Thymus (tissue), 11 donors: ENCODE measurements around the gene ZNF785. TPM values are rescaled to one million over a fixed set of nuclear protein-coding genes. Genes with fewer than 3 reads are reported as not detected.
"Not testable (repeated sequence)": the region's sequence is repeated elsewhere in the genome, so short reads cannot be mapped to it uniquely, and the experiment has no call there.

Experiments used
- DNase-seq, 9 donors: peaks; one replicate each; pipeline ENCODE4 v3.0.0-alpha.2; 2013; ENCODE audit warnings: low spot score in 9 of 9, low read depth in 6 of 9, missing footprints in 1 of 9
- H3K27ac ChIP-seq, 2 donors: one replicate each; pipeline ENCODE4 v1.5.1; 2013; ENCODE audit warnings: control low read depth in 1 of 2, low read depth in 1 of 2, low read length in 1 of 2, mild to moderate bottlenecking in 1 of 2, moderate library complexity in 1 of 2
- H3K27me3 ChIP-seq, 2 donors: one replicate each; pipeline ENCODE4 v1.5.1; 2013; ENCODE audit warnings: low read length in 1 of 2; ENCODE audit not compliant: control insufficient read depth in 2 of 2, insufficient read depth in 1 of 2
- H3K36me3 ChIP-seq, 2 donors: one replicate each; pipeline ENCODE4 v1.5.1; 2013; ENCODE audit warnings: low read length in 1 of 2, mild to moderate bottlenecking in 1 of 2, moderate library complexity in 1 of 2; ENCODE audit not compliant: control insufficient read depth in 2 of 2, insufficient read depth in 2 of 2
- H3K4me1 ChIP-seq, 2 donors: one replicate each; pipeline ENCODE4 v1.5.1; 2013; ENCODE audit warnings: low read length in 2 of 2; ENCODE audit not compliant: control insufficient read depth in 2 of 2, insufficient read depth in 2 of 2
- H3K4me3 ChIP-seq, 2 donors: one replicate each; pipeline ENCODE4 v1.5.1; 2013; ENCODE audit warnings: low read length in 2 of 2, control low read depth in 1 of 2, mild to moderate bottlenecking in 1 of 2
- H3K9me3 ChIP-seq, 2 donors: one replicate each; pipeline ENCODE4 v1.5.1; 2013; ENCODE audit warnings: low read length in 1 of 2, mild to moderate bottlenecking in 1 of 2; ENCODE audit not compliant: control insufficient read depth in 2 of 2, insufficient read depth in 1 of 2
- WGBS: extraction: QIAGEN DNeasy Blood & Tissue Kit; methylation state at CpG from one replicate; pipeline ENCODE4 v1.1.7; 2013; 5-methylcytosine and 5-hydroxymethylcytosine counted together
- polyA plus RNA-seq: library from polyadenylated mRNA; stranded (reverse); fragments of 200-250 nt; gene quantifications from one replicate; pipeline ENCODE4 v1.2.3, GENCODE V29; 2013
- total RNA-seq: library from RNA; stranded (reverse); fragments of 120-200 nt; gene quantifications from one replicate; pipeline ENCODE4 v1.2.4, GENCODE V29; 2013
- donor health status: healthy.

ZNF785 gene
- total and polyA plus RNA-seq, 2 donors: 5.0 to 7.8 TPM

- H3K27ac ChIP-seq: no peak overlapping the region
- H3K27me3 ChIP-seq: no peaks in the 10 kb centered on the region
- WGBS: 97% methylated on average over 2 of the region's 2 CpGs
- no peak overlapping the region for H3K4me3 ChIP-seq
- peaks cover 32 to 41% of the 10 kb centered on the region in 2 donors for H3K36me3 ChIP-seq
- H3K9me3 ChIP-seq: peaks cover 0 to 4% of the 10 kb centered on the region in 2 donors
- peaks cover 8 to 44% of the 10 kb centered on the region in 2 donors for H3K4me1 ChIP-seq
- DNase-seq: no peak
Measured at GRCh38 chr16:30553393-30553899, 32.1 kb downstream of the ZNF785 start.

DNA sequence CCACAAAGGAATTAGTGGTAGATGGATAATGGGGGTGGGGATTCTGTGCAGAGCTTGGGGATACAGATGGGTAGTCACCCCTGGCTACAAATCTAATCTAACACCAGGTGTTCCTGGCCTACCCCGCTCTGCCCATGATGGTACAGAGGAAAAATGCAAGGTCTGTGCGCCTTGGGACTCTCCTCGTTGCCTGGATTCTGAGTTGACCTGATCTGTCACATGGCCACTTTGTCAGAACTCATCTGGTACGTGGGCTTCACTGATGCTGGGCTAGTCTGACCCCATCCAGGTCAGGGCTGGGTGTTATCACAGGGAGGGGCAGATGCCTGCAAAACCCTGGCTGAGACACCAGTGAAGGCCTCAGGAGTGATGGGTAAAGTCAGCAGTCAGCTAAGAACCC is 32.5 kb downstream of the ZNF785 start:
- H3K27ac ChIP-seq: no peak overlapping the region
- H3K9me3 ChIP-seq: peaks cover 0 to 4% of the 10 kb centered on the region in 2 donors
- no peaks in the 10 kb centered on the region for H3K27me3 ChIP-seq
- H3K4me1 ChIP-seq: peaks cover 8 to 43% of the 10 kb centered on the region in 2 donors
- H3K36me3 ChIP-seq: peaks cover 32 to 41% of the 10 kb centered on the region in 2 donors
- 98% methylated on average over 4 of the region's 4 CpGs for WGBS
- H3K4me3 ChIP-seq: no peak overlapping the region
- no peak for DNase-seq

DNA sequence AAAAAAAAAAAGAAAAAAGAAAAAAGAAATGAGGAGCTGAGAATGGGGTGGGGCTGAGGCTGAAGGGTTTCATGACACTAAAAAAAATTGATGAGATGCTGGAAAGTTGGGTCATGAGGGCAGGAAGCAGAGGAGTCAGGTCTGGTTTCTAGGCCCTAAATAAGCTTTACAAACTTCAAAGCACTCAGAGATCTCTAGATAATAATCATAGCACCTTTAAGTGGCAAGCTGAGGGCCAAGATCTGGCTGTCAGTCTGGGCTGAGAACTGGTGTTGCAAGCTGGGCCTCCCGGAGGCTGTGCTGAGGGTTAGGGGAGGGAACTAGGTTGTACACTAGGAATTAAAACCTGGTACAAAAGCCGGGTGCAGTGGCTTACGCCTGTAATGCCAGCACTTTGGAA is 33.7 kb downstream of the ZNF785 start:
- WGBS: 66% methylated on average over 3 of the region's 3 CpGs
- H3K36me3 ChIP-seq: peaks cover 32 to 41% of the 10 kb centered on the region in 2 donors
- peaks cover 4 to 34% of the 10 kb centered on the region in 2 donors for H3K4me1 ChIP-seq
- DNase-seq: peak in 4 of 9 donors; percentile 30 to 71 (median 46)
- peak overlapping the region in 1 of 2 donors; percentile 62 for H3K27ac ChIP-seq
- peaks cover 0 to 4% of the 10 kb centered on the region in 2 donors for H3K9me3 ChIP-seq
- H3K4me3 ChIP-seq: no peak overlapping the region
- no peaks in the 10 kb centered on the region for H3K27me3 ChIP-seq

GRCh38 chr16:30548416-30549253 is 36.9 kb downstream of the ZNF785 start:
- Histone ChIP-seq H3K27ac (no peak overlapping the region), H3K36me3 (peaks cover 10 to 12% of the 10 kb centered on the region in 2 donors), H3K4me1 (peaks cover 4 to 25% of the 10 kb centered on the region in 2 donors), H3K9me3 (peaks cover 0 to 4% of the 10 kb centered on the region in 2 donors), H3K4me3 (no peak overlapping the region), H3K27me3 (no peaks in the 10 kb centered on the region)
- WGBS: 95% methylated on average over 8 of the region's 8 CpGs
- DNase-seq: no peak

DNA sequence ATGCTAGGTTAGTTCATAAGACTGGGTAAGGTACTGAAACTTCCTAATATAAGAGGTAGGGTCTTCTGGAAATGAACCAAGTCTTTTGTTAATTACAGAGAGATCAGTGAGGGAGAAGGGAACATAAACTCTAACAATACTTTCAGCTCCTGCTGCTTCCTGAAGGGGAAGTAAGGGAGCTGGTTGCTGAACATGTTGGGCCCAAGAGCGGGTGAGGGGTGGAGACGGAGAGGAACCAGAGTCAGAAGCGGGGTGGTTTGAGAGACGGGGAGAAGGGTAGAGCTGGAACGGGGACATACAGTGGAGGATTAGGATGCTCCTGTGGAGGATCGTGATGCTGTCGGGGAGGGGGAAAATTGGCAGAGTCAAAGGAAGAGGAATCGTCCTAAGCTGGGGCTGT is 39.4 kb downstream of the ZNF785 start:
- 80% methylated on average over 8 of the region's 8 CpGs for WGBS
- Histone ChIP-seq H3K27me3 (no peaks in the 10 kb centered on the region), H3K9me3 (no peaks in the 10 kb centered on the region)

DNA sequence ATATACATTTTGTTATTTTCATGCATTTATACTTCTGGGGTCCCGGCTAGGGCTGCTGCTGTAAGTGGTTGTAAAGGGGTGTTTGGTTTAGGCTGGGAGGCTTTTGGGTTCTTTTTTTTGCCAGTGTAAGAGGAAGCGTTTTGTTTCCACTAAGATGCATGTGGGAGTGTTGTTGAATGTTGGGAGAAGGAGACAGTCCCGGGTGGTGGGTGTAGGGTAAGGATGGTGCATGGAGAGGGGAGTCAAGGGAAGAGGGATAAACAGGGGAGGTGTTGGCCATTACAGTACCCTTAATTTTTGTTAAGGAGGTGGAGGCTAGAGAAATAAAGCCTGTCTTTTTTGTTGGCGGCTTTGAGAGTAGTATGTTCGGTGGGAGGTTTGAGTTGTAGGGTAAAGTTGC is 42.4 kb downstream of the ZNF785 start:
- no peak for DNase-seq
- H3K9me3 ChIP-seq: no peaks in the 10 kb centered on the region
- H3K36me3 ChIP-seq: peaks cover 6 to 7% of the 10 kb centered on the region in 2 donors
- H3K4me3 ChIP-seq: no peak overlapping the region
- no peaks in the 10 kb centered on the region for H3K4me1 ChIP-seq
- WGBS: 97% methylated on average over 5 of the region's 5 CpGs
- H3K27me3 ChIP-seq: no peaks in the 10 kb centered on the region
- H3K27ac ChIP-seq: no peak overlapping the region

More for the DNA sequence above, 39.4 kb downstream of the ZNF785 start:
- Histone ChIP-seq H3K27ac (no peak overlapping the region), H3K36me3 (no peaks in the 10 kb centered on the region), H3K4me1 (peaks cover 0 to 2% of the 10 kb centered on the region in 2 donors), H3K4me3 (no peak overlapping the region)
- no peak for DNase-seq

GRCh38 chr16:30541502-30542329 is 43.8 kb downstream of the ZNF785 start:
- no peaks in the 10 kb centered on the region for H3K27me3 ChIP-seq
- no peak for DNase-seq
- no peaks in the 10 kb centered on the region for H3K9me3 ChIP-seq
- 97% methylated on average over 10 of the region's 10 CpGs for WGBS
- H3K4me1 ChIP-seq: peaks cover 0 to 3% of the 10 kb centered on the region in 2 donors
- no peak overlapping the region for H3K27ac ChIP-seq
- no peak overlapping the region for H3K4me3 ChIP-seq
- H3K36me3 ChIP-seq: peaks cover 7 to 8% of the 10 kb centered on the region in 2 donors

- 96% methylated on average over 9 of the region's 9 CpGs for WGBS
- not testable (repeated sequence) for H3K4me3 ChIP-seq, H3K9me3 ChIP-seq, H3K27ac ChIP-seq, H3K27me3 ChIP-seq, H3K36me3 ChIP-seq, DNase-seq, H3K4me1 ChIP-seq
Measured at GRCh38 chr16:30540916-30541464, 44.5 kb downstream of the ZNF785 start.
